UCSD-AML1 (cell line): Measurements from ENCODE around the gene ARHGAP8.
A peak's percentile ranks its signal among the peaks of the same experiment; 100 is the strongest.

ENCODE experiments used
- DNase-seq: peaks from one replicate; lab custom pipeline; 2025; ENCODE audit not compliant: unreplicated experiment; lab: John Stamatoyannopoulos, UW

The ARHGAP8 gene

DNA sequence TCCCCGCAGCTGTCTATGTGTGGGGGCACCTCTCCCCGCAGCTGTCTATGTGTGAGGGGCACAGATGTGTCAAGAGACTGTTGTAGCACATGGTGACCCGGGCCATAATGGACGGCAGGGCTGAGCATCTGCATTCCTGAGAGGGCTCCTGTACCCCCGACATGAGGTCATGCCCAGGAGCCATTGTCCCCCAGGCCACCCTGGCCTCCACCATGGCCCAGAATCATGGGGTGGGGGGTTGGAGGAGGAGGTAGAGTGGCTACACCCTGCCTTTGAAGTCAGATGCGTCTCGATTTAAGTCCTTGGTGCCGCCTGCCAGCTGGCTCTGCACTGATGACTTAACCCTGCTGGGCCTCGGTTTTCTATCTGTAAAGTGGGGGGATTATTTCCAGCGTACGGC, 49.1 kb downstream of the ARHGAP8 start:
- no peak for DNase-seq

GRCh38 chr22:44802071-44802700, 49.8 kb downstream of the ARHGAP8 start:
- no peak for DNase-seq

DNA sequence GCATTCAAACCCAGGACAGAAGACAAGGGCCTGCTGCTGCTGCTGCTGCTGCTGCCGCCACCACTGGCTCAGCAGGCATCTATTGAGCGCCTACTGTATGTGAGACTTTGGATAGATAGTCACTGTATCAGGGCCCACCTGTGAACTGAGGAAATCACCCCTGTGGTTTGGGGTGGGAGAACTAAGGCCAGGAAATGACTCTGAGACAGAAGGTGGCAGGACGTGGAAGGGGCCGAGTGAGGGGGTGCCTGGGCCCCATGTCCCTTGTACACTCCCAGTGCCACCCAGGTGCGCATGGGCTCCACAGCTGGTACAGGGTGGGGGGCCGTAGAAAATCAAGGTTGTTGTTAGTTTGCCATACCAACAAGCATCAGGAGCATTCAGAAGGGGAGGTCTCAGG, 50.6 kb downstream of the ARHGAP8 start:
- DNase-seq = no peak

DNA sequence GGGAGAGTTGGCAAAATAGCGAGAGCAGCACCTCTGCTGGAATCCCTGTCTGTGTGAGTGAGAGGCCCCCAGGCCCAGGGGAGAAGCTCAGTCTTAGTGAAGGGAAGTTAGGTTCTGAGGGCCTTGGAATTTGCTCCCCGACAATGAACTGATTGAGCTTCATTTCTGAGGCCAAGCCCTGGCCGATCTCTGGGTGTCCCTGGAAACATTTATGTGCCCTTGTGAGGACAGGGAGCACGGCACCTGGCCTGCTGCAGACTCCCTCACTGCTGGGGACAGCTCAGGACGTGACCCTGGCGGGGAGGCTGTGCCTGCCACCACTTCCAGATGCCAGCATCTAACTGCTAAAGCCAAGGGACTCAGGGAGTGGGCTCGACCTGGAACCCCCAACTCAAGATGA, 52.0 kb downstream of the ARHGAP8 start:
- no peak for DNase-seq

GRCh38 chr22:44805711-44806110, 53.3 kb downstream of the ARHGAP8 start:
- no peak for DNase-seq

GRCh38 chr22:44807232-44807631, 54.9 kb downstream of the ARHGAP8 start:
- no peak for DNase-seq

GRCh38 chr22:44807915-44808690, 55.7 kb downstream of the ARHGAP8 start:
- peak; percentile 66 for DNase-seq

- no peak for DNase-seq
Measured at GRCh38 chr22:44809456-44809855, 57.1 kb downstream of the ARHGAP8 start.

- no peak for DNase-seq
Measured at GRCh38 chr22:44811141-44811540, 58.8 kb downstream of the ARHGAP8 start.

DNA sequence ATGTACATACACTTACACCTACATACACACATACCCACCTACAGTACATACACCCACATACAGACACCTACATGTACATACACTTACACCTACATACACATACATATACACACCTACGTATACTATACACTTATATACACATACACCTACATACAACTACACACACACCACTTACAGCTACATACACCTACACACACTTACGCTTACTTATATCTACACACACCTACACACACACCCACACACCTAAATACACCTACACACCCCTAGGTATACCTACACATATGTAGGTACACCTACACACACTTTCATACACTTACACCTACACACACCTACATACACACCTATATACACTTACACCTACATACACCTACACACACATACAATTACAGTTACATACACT, 61.0 kb downstream of the ARHGAP8 start:
- DNase-seq = no peak

- DNase-seq = no peak
Measured at GRCh38 chr22:44814266-44815098, 62.1 kb downstream of the ARHGAP8 start.

- no peak for DNase-seq
Measured at GRCh38 chr22:44815099-44816070, 63.0 kb downstream of the ARHGAP8 start.

GRCh38 chr22:44816141-44816540, 63.8 kb downstream of the ARHGAP8 start:
- no peak for DNase-seq

DNA sequence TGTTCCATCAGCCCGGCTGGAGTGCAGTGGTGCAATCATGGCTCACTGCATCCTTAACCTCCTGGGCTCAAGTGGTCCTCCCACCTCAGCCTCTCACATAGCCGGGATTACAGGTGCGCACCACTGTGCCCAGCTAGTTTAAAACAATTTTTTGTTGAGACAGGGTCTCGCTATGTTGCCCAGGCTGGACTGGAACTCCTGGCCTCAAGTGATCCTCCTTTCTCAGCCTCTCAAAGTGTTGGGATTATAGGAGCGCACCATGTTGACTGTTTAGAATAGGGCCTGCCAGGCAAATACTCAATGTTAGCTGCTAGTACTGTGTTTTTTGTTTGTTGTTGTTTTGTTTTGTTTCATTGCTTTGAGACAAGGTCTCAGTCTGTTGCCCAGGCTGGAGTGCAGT, 66.4 kb downstream of the ARHGAP8 start:
- DNase-seq = no peak

- no peak for DNase-seq
Measured at GRCh38 chr22:44819966-44820631, 67.7 kb downstream of the ARHGAP8 start.

DNA sequence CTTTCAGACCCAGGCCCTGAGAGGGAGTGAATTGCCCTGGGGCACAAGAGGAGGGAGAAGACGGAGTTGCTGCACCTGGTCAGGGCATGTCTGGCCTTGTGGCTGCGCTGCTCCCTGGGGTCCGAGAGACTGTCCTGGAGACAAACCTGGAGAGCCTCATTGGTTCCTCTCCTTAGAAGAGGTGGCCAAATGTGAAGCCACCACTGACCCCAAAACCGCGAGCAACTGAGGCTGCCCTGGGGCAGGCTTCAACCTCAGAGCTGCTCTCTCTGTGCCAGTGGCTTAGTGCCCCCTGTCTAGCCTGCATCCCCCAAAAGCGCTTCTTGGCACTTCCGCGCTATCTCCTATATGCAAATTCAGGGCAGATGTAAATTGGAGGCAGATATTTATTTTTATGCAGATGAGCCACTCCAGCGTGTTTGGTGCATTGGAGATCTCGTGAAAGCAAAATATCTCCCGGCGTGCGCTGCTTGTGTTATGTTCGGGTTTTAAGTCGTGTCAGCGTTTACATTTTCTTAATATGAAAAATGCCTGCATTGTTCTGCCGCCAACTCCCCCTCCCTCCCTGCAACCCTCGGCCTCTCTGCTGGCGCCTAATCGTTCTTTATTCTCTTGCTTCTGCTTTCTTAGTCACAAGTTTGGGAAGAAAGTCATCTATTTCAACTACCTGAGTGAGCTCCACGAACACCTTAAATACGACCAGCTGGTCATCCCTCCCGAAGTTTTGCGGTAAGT, 69.5 kb downstream of the ARHGAP8 start:
- DNase-seq = no peak

- DNase-seq = no peak
Measured at GRCh38 chr22:44822534-44822933, 70.2 kb downstream of the ARHGAP8 start.

GRCh38 chr22:44823396-44823795, 71.0 kb downstream of the ARHGAP8 start:
- DNase-seq = no peak

- no peak for DNase-seq
Measured at GRCh38 chr22:44823806-44824205, 71.4 kb downstream of the ARHGAP8 start.
